GM21423 (cell line): ENCODE results near the gene MSL1.

Experiments
- ATAC-seq: cut with Tn5 transposase; IDR thresholded peaks from one replicate; pipeline ENCODE4 v1.9.1; 2021; ENCODE audit warnings: mild to moderate bottlenecking, moderate library complexity; ENCODE audit not compliant: unreplicated experiment

MSL1 gene, protein sequence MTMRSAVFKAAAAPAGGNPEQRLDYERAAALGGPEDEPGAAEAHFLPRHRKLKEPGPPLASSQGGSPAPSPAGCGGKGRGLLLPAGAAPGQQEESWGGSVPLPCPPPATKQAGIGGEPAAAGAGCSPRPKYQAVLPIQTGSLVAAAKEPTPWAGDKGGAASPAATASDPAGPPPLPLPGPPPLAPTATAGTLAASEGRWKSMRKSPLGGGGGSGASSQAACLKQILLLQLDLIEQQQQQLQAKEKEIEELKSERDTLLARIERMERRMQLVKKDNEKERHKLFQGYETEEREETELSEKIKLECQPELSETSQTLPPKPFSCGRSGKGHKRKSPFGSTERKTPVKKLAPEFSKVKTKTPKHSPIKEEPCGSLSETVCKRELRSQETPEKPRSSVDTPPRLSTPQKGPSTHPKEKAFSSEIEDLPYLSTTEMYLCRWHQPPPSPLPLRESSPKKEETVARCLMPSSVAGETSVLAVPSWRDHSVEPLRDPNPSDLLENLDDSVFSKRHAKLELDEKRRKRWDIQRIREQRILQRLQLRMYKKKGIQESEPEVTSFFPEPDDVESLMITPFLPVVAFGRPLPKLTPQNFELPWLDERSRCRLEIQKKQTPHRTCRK

GRCh38 chr17:40121181-40122135 is at the start of gene MSL1:
Gene MSL1, plus strand, starts transcription at chr17:40121971. Its CDS starts 642 bp downstream, at chr17:40122613.
- peak; percentile 61 for ATAC-seq

DNA sequence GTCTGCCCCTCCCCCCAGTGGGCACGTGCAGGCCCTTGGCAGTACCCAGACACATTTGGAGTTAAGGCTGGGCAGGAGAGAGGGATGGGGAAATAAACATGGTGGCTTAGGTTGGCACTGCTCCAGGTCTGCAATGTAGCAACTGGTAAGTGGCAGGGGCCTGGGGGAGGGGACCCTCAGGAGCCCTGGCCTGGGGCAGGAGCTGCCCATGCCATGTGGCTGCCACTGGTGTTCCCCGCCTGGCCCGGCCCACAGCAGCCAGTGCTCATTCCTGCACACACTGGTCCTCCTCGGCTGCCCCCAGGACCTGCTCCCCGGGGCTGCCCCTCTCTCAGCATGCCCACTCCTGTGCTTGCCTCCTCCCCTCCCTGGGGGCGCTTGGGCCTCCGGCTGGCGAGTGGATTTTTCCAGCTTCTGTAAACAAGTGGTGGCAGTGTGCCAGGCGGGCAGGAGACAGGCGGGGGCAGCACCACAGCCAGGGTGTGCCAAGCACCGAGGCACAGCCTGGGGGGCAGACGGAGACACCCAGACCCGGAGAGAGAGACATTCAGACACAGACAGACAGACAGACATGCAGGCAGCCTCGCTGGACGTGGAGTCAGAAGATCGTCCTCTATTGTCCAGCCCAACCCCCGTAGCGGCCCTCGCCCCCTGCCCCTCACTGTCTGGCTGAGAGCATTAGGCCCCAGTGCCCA is 49.6 kb upstream of the MSL1 start:
- ATAC-seq, result no peak

DNA sequence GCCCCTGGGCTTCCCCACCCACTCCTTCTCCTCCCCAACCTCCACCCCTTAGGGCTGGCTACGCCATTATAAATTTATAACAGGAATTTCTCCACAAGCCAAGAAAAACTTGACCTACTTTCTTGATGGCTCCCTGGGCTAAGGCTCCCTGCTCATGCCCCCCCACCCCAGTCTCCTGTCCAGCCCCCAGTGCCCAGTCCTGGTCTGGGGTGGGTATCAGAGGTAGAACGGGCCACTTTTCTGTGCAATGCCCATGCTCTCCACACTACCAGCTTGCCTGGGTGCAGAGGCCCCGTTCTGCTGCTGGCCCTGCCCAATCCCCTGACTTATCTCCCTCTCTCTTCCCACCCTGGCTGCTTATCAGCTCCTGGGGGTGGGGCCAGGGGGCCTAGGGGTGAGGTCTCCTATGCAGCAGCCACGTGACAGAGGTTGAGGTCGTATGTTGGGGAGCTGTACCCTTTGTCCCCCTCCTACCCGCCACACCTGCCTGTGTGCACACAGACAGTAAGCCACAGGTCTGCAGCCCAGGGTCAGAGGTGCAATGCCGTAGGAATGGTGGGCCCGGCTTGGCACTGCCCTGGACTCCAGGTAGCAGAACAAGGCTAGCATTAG is 48.9 kb upstream of the MSL1 start:
- no peak for ATAC-seq

DNA sequence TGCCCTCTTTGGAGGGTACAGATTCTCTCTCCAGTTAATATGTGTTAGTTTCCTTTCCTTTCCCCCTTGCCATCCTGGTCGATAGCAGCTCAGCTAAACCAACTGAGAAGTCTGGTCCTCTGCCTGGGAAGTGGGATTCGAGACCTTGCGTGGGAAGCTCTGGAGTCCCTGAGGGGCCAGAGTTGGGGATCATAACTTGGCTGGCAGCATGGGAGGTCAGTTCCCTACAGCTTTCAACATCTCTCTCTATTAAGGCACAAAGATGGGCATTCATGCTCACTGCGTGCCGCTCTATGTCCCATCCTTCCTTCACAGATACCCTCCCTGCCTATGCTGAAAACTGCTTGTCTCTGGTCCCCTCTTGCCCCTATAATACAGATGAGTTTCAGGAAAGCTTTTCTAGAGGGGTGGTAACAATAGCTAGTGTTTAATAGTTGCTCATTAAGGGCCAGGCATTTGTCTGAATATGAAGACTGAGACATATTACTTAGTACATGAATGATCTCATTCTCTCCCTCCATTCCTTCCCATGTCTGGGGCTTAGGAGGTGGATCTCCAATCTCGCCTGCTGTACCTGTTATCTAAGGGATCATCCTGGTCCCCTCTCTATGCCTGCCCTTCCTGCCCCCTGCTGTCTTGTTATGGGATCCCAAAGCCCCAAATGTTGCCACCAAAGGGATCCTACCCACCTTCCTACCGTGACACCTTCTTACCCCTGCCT is 48.2 kb upstream of the MSL1 start:
- no peak for ATAC-seq

- ATAC-seq, result no peak
Measured at GRCh38 chr17:40074175-40074512, 47.6 kb upstream of the MSL1 start.

GRCh38 chr17:40074871-40075200 is 46.9 kb upstream of the MSL1 start:
- no peak for ATAC-seq

GRCh38 chr17:40075201-40075941 is 46.4 kb upstream of the MSL1 start:
- ATAC-seq, result no peak

DNA sequence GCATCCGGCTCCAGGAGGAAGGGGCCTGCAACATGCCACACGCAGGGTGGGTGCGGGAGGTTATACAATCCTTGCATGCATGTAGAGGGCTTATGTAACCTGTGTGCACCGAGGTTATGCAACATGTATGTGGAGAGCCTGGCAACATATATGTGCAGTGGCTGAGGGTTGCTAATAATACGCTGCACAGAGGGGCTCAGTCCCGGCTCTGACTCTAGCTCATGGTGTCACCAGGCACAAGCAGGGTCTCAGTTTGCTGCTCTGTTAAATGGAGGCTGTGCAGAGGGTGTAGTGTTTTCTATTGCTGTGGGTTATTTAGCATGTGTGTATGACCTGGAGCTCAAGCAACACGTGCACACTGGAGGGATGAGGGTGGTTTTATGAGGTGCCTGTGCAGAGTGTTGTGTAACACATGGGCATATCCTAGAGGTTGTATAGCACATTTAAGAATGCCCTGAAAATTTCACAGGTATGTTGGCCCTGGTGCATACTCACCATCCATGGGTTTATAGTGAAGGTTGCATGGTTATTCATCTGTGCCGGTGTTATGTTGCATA is 45.8 kb upstream of the MSL1 start:
- ATAC-seq, result no peak

DNA sequence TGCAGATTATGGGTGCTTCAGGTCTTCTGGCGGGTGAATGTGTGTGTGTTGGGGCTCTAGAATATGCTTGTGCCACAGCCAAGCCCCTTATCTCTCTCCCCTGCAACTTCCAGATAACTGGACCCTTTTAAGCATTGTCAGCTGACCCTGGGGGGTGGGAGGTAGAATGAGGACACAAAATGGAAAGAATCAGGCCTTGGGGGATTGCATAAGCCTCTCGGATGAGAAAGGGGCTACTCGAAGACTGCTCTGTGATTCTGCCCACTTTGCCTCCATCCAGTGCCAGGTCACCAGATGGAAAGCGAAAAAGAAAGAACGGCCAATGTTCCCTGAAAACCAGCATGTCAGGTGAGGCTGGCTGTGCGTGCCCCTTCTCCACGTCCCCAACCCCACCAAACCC is 45.2 kb upstream of the MSL1 start:
- ATAC-seq, result no peak

- ATAC-seq, result no peak
Measured at GRCh38 chr17:40079545-40079944, 42.2 kb upstream of the MSL1 start.

- no peak for ATAC-seq
Measured at GRCh38 chr17:40084477-40084876, 37.3 kb upstream of the MSL1 start.

- ATAC-seq, result no peak
Measured at GRCh38 chr17:40086150-40087044, 35.4 kb upstream of the MSL1 start.

- ATAC-seq, result no peak
Measured at GRCh38 chr17:40087049-40087794, 34.5 kb upstream of the MSL1 start.

- ATAC-seq, result no peak
Measured at GRCh38 chr17:40087903-40088718, 33.7 kb upstream of the MSL1 start.

DNA sequence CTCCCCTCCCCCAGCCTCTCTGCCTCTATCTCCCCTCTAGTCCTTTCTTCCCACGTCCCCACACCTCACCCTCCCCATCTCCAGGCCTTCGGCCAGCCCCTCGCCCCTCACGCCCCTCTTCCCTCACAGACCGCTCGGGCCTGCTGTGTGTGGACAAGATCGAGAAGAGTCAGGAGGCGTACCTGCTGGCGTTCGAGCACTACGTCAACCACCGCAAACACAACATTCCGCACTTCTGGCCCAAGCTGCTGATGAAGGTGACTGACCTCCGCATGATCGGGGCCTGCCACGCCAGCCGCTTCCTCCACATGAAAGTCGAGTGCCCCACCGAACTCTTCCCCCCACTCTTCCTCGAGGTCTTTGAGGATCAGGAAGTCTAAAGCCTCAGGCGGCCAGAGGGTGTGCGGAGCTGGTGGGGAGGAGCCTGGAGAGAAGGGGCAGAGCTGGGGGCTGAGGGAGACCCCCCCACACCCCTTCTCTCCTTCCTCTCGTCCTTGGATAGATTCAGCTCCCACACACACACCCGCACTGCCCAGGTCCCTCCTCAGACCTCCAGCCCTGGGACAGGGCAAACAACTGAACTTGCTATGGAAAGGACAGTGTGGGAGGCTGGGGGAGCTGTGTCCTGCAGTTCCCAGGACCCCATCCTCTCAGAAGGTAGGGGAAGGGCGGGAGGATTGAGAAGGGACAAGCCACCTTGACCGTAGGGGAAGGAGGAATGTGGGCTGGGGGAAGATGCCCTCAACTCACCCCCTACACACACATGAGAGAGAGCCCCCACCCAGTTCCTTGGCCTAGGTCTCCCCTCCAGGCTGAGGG is 32.5 kb upstream of the MSL1 start:
- no peak for ATAC-seq
